ENCODE data around the gene PCDHB5. TPM values are rescaled to one million over a fixed set of nuclear protein-coding genes. Genes with fewer than 3 reads are reported as not detected.
A peak's percentile ranks its signal among the peaks of the same experiment; 100 is the strongest.
"Not testable (repeated sequence)": the region's sequence is repeated elsewhere in the genome, so short reads cannot be mapped to it uniquely, and the experiment has no call there.

The PCDHB5 gene
- total RNA-seq (2021) (21.0 and 23.6 TPM in 2 replicates), Bru-seq, nascent RNA (percentile 81 among the genes with signal in this experiment), BruChase-seq, experiment 1, labeled RNA remaining after a 2-hour chase (percentile 94 among the genes with signal in this experiment), BruChase-seq, experiment 2, labeled RNA remaining after a 6-hour chase (percentile 97 among the genes with signal in this experiment)
- long read RNA-seq, transcript PCDHB5-201 (1 exons, 3,408 nt), result major isoform, 82 of 103 reads
- long read RNA-seq, partial matches to known transcripts, result 0 of 103 reads
- long read RNA-seq, other reads (novel, unspliced or antisense), result 21 of 103 reads

DNA sequence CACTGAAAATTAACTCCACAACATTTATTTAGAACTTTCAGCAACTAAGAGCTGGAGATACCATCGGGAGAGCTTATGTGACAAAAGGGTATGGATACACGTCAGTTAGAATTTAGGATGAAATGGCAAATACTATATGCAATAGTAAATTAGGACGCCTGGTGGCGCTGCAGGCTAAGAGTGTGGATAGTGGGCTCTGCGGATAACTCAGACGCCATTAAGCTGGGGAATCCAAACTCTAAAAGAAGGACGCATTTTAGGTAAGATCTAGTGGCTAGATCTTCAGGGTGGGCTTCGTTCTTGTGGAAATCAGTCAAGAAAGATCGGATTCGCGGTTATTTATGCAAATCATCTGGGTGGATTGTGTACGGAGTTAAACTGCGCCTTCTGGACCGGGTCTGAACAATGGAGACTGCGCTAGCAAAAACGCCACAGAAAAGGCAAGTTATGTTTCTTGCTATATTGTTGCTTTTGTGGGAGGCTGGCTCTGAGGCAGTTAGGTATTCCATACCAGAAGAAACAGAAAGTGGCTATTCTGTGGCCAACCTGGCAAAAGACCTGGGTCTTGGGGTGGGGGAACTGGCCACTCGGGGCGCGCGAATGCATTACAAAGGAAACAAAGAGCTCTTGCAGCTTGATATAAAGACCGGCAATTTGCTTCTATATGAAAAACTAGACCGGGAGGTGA lies at the start of gene PCDHB5:
TSS of gene PCDHB5 (plus strand) at position 177 of the 688 bp plus-strand sequence. CDS start at position 406, 229 bp downstream.
- POLR2A ChIA-PET (ENCODE audit: low non-redundant PET), result no interaction called here
- H3K9me3 ChIP-seq (ENCODE audit: low read depth, low read length, poor library complexity, severe bottlenecking), result peaks cover 14% of the 10 kb centered on the region
- DNase-seq (ENCODE audit: low spot score), result peak; percentile 90
- no peaks in the 10 kb centered on the region for H3K27me3 ChIP-seq (replicated peaks; ENCODE audit: insufficient read depth, low read depth, low read length, poor library complexity)
- BruUV-seq (replicated peaks), result TSS peak; percentile 73
- H3K4me3 ChIP-seq (ENCODE audit: low read depth, low read length, poor library complexity, severe bottlenecking), result peak within 1 kb of the TSS; percentile 60
- CTCF ChIA-PET, result interaction anchor here (0.8 to 1.9 kb wide), 10 partner anchors 9 to 429 kb away, joined by 3 to 9 read pairs (median 4); partner anchors contain the start of genes PCDHB14, PCDHB16, PCDHB2 and PCDHB9
- intact Hi-C loops (cut with micrococcal nuclease; ENCODE audit: unreplicated experiment), result no loop called here
- TF ChIP-seq CTCF (conservative IDR thresholded peaks at IDR 0.05; ENCODE audit: low read depth, low read length) (peak; percentile 82), EZH2 (IDR thresholded peaks at IDR 0.05; ENCODE audit: borderline replicate concordance, low read depth, low read length, poor library complexity, severe bottlenecking) (no peak)
- H3K36me3 ChIP-seq (ENCODE audit: insufficient read depth, low read length, poor library complexity, severe bottlenecking), result peaks cover 5% of the 10 kb centered on the region
- H3K4me1 ChIP-seq (ENCODE audit: insufficient read depth, low read length, poor library complexity, severe bottlenecking), result no peaks in the 10 kb centered on the region
- H3K27ac ChIP-seq (ENCODE audit: low read depth, low read length, poor library complexity, severe bottlenecking), result peak within 1 kb of the TSS; percentile 88

GRCh38 chr5:141094481-141095262 lies 40.3 kb upstream of the PCDHB5 start, which contains the start of gene PCDHB2:
PCDHB2 (plus strand) TSS chr5:141094615; CDS start chr5:141094791, 176 bp downstream.
- H3K9me3 ChIP-seq (ENCODE audit: low read depth, low read length, poor library complexity, severe bottlenecking), result peaks cover 30% of the 10 kb centered on the region
- TSS peak; percentile 64 for BruUV-seq (replicated peaks)
- DNase-seq (ENCODE audit: low spot score), result peak; percentile 94
- H3K27me3 ChIP-seq (replicated peaks; ENCODE audit: insufficient read depth, low read depth, low read length, poor library complexity), result no peaks in the 10 kb centered on the region
- peaks cover 4% of the 10 kb centered on the region for H3K4me1 ChIP-seq (ENCODE audit: insufficient read depth, low read length, poor library complexity, severe bottlenecking)
- ChIA-PET POLR2A (ENCODE audit: low non-redundant PET) (interaction anchor here (0.6 to 1.2 kb wide), 3 partner anchors 67 to 507 kb away, joined by 3 to 4 read pairs (median 3); no protein-coding TSS in a partner anchor), CTCF (interaction anchor here (0.5 to 1.5 kb wide), 15 partner anchors 9 to 496 kb away, joined by 3 to 12 read pairs (median 4); partner anchors contain the start of genes PCDHB1, PCDHB14, PCDHB16 and PCDHB5)
- peak within 1 kb of the TSS; percentile 85 for H3K27ac ChIP-seq (ENCODE audit: low read depth, low read length, poor library complexity, severe bottlenecking)
- peak; percentile 87 for TF ChIP-seq CTCF (conservative IDR thresholded peaks at IDR 0.05; ENCODE audit: low read depth, low read length)
- no peak for TF ChIP-seq EZH2 (IDR thresholded peaks at IDR 0.05; ENCODE audit: borderline replicate concordance, low read depth, low read length, poor library complexity, severe bottlenecking)
- peak within 1 kb of the TSS; percentile 73 for H3K4me3 ChIP-seq (ENCODE audit: low read depth, low read length, poor library complexity, severe bottlenecking)
- H3K36me3 ChIP-seq (ENCODE audit: insufficient read depth, low read length, poor library complexity, severe bottlenecking), result peaks cover 9% of the 10 kb centered on the region
- intact Hi-C loops (cut with micrococcal nuclease; ENCODE audit: unreplicated experiment), result loop anchor here (5.0 kb wide), 1 partner anchor 88 kb away; the partner anchor contains the start of gene PCDHB16

DNA sequence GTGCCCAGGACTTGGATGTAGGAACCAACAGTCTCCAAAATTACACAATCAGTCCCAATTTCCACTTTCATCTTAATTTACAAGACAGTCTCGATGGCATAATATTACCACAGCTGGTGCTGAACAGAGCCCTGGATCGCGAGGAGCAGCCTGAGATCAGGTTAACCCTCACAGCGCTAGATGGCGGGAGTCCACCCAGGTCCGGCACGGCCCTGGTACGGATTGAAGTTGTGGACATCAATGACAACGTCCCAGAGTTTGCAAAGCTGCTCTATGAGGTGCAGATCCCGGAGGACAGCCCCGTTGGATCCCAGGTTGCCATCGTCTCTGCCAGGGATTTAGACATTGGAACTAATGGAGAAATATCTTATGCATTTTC lies 39.8 kb upstream of the PCDHB5 start:
- H3K27me3 ChIP-seq (replicated peaks; ENCODE audit: insufficient read depth, low read depth, low read length, poor library complexity), result no peaks in the 10 kb centered on the region
- POLR2A ChIA-PET (ENCODE audit: low non-redundant PET), result interaction anchor here (1.2 kb wide), 1 partner anchor 469 kb away, joined by 4 read pairs; no protein-coding TSS in a partner anchor
- CTCF ChIA-PET, result interaction anchor here (0.6 to 1.5 kb wide), 9 partner anchors 11 to 488 kb away, joined by 3 to 12 read pairs (median 5); partner anchors contain the start of genes PCDHB1, PCDHB14 and PCDHB5
- no TSS peak for BruUV-seq (replicated peaks)
- intact Hi-C loops (cut with micrococcal nuclease; ENCODE audit: unreplicated experiment), result no loop called here
- peak overlapping the region; percentile 73 for H3K4me3 ChIP-seq (ENCODE audit: low read depth, low read length, poor library complexity, severe bottlenecking)
- peaks cover 36% of the 10 kb centered on the region for H3K9me3 ChIP-seq (ENCODE audit: low read depth, low read length, poor library complexity, severe bottlenecking)
- H3K36me3 ChIP-seq (ENCODE audit: insufficient read depth, low read length, poor library complexity, severe bottlenecking), result peaks cover 9% of the 10 kb centered on the region
- peaks cover 4% of the 10 kb centered on the region for H3K4me1 ChIP-seq (ENCODE audit: insufficient read depth, low read length, poor library complexity, severe bottlenecking)
- DNase-seq (ENCODE audit: low spot score), result no peak
- peak overlapping the region; percentile 85 for H3K27ac ChIP-seq (ENCODE audit: low read depth, low read length, poor library complexity, severe bottlenecking)
- TF ChIP-seq EZH2 (IDR thresholded peaks at IDR 0.05; ENCODE audit: borderline replicate concordance, low read depth, low read length, poor library complexity, severe bottlenecking) (no peak), CTCF (conservative IDR thresholded peaks at IDR 0.05; ENCODE audit: low read depth, low read length) (no peak)

DNA sequence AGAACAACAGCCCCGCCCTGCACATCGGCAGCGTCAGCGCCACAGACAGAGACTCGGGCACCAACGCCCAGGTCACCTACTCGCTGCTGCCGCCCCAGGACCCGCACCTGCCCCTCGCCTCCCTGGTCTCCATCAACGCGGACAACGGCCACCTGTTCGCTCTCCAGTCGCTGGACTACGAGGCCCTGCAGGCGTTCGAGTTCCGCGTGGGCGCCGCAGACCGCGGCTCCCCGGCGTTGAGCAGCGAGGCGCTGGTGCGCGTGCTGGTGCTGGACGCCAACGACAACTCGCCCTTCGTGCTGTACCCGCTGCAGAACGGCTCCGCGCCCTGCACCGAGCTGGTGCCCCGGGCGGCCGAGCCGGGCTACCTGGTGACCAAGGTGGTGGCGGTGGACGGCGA lies 38.8 kb upstream of the PCDHB5 start:
- H3K4me1 ChIP-seq (ENCODE audit: insufficient read depth, low read length, poor library complexity, severe bottlenecking); H3K27me3 ChIP-seq (replicated peaks; ENCODE audit: insufficient read depth, low read depth, low read length, poor library complexity); H3K27ac ChIP-seq (ENCODE audit: low read depth, low read length, poor library complexity, severe bottlenecking); CTCF ChIA-PET; intact Hi-C loops (cut with micrococcal nuclease; ENCODE audit: unreplicated experiment); H3K4me3 ChIP-seq (ENCODE audit: low read depth, low read length, poor library complexity, severe bottlenecking); POLR2A ChIA-PET (ENCODE audit: low non-redundant PET); BruUV-seq (replicated peaks); DNase-seq (ENCODE audit: low spot score); H3K36me3 ChIP-seq (ENCODE audit: insufficient read depth, low read length, poor library complexity, severe bottlenecking): not testable (repeated sequence)
- peaks cover 40% of the 10 kb centered on the region for H3K9me3 ChIP-seq (ENCODE audit: low read depth, low read length, poor library complexity, severe bottlenecking)

All from A673 (cell line).